ENCODE measurements around the gene AUP1.
"Not testable (repeated sequence)": the region's sequence is repeated elsewhere in the genome, so short reads cannot be mapped to it uniquely, and the experiment has no call there.

AUP1 gene

GRCh38 chr2:74498500-74499266, 30.8 kb downstream of the AUP1 start:
- DNase-seq (ENCODE audit: low read depth) = no peak

- DNase-seq (ENCODE audit: low read depth) = no peak
These were observed 31.6 kb downstream of the AUP1 start for GRCh38 chr2:74497777-74498499.

DNA sequence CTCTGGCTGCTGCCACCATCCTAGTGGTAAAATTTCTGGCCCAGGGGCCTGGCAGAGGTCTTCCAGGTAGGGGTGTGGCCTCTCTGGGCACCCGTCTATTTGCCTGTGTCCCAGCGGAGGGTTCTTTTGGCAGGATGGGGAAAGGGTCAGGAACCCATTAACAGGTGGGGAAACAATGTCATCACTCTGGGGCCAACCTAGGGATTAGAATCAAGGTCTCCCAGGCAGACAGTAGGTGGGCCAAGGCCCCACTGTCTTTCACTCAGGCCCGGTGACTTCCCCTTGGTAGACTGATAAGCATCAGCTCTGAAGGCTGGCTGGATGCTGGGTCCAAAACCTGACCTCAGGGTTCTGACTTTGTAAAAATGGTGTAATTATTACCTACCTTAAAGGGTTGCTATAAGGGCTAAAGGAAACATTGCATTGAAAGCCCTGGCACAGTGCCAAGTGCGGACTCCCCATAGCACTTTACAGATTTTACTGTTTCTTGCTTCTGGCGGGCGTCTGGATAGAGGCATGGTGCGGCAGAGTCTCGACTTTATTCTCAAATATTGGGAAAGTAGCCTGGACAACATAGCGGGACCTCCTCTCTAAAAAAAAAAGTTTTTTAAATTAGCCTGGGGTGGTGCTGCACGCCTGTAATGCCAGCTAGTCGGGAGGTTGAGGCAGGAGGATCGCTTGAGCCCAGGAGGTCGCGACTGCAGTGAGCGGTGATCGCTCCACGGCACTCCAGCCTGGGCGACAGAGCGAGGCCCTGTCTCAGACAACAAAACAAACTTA, 32.3 kb downstream of the AUP1 start:
- DNase-seq (ENCODE audit: low read depth) = no peak

- no peak for DNase-seq (ENCODE audit: low read depth)
These were observed 34.1 kb downstream of the AUP1 start for GRCh38 chr2:74495440-74495839.

- no peak for DNase-seq (ENCODE audit: low read depth)
These were observed 36.0 kb downstream of the AUP1 start for GRCh38 chr2:74493546-74493945.

- DNase-seq (ENCODE audit: low read depth) = no peak
These were observed 37.6 kb downstream of the AUP1 start for GRCh38 chr2:74491648-74492544.

GRCh38 chr2:74489906-74490305, 39.6 kb downstream of the AUP1 start:
- DNase-seq (ENCODE audit: low read depth) = no peak

GRCh38 chr2:74488643-74489481, 40.6 kb downstream of the AUP1 start:
- no peak for DNase-seq (ENCODE audit: low read depth)

DNA sequence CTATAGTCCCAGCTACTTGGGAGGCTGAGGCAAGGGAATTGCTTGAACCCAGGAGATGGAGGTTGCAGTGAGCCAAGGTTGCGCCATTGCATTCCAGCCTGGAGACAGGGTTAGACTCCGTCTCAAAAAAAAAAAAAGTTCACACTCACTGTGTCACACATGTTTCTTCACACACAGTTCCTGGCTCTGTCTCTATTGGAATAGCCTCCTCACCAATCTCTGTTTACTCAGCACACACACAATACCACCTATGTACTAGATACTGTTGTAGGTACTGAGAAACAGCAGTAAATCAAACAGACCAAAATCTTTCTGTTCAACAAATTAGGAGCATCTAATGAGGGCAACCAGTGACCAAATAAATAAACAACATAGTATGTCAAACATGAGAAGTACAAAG, 43.4 kb downstream of the AUP1 start:
- no peak for DNase-seq (ENCODE audit: low read depth)

DNA sequence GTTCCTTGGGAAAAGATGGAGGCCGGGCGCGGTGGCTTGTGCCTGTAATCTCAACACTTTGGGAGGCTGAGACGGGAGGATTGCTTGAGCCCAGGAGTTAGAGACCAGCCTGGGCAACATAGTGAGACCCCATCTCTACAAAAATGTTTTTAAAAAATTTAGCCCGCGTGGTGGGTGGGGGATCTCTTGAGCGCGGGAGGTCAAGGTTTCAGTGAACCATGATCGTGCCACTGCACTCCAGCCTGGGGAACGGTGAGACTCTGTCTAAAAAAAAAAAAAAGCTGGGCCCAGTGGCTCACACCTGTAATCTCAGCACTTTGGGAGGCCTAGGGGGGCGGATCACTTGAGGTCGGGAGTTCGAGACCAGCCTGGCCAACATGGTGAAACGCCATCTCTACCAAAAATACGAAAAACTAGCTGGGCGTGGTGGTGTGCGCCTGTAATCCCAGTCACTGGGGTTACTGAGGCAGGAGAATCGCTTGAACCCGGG, 45.8 kb downstream of the AUP1 start:
- not testable (repeated sequence) for DNase-seq (ENCODE audit: low read depth)

DNA sequence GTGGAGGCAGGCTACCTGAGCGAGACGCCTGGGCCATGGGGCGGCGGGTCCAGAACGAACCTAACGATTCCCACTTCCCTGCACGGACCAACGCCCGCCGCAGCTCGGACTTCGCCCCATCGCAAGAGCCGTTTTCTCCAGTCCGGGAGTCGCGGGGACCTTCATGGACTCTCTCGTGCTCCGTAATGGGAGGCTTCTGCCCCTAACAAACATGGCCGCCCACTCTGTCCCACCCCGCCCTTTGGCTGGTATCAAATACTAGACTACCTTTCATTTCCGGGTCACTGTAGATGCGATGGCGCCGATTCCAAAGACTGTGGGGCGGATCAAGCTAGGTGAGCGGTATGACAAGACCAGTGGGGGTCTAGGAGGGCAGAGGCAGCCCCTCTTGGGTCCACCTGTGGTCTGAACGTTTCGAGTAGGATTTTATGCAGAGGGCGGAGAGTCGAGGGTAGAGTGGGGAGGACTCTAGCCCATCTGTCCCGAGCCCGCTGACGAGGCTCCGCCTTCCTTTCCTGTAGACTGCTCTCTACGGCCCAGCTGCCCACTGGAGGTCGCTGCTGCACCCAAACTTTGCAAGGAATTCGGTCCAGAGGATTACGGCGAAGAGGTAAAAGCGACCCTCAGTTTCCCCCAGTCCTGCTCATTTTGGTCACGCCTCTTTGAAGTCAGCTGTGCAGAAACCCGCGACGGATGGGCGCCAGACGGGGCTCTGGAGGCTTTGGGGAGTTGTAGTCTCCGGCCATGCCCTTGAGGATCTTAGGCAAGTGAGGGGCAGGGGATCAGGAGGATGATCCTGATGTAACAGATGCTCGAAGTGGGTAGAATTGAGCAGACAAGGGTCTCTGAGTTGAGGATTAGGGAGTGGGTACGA, 46.5 kb downstream of the AUP1 start, which contains the start of the genes CCDC142 and TTC31:
Gene CCDC142 (minus strand): TSS at position 198 of the 874 bp plus-strand sequence. CDS start 161 bp downstream, at position 37.
Gene TTC31 (plus strand): TSS at position 281 of the 874 bp plus-strand sequence. CDS start 15 bp downstream, at position 296.
- DNase-seq (ENCODE audit: low read depth) = peak; percentile 93

DNA sequence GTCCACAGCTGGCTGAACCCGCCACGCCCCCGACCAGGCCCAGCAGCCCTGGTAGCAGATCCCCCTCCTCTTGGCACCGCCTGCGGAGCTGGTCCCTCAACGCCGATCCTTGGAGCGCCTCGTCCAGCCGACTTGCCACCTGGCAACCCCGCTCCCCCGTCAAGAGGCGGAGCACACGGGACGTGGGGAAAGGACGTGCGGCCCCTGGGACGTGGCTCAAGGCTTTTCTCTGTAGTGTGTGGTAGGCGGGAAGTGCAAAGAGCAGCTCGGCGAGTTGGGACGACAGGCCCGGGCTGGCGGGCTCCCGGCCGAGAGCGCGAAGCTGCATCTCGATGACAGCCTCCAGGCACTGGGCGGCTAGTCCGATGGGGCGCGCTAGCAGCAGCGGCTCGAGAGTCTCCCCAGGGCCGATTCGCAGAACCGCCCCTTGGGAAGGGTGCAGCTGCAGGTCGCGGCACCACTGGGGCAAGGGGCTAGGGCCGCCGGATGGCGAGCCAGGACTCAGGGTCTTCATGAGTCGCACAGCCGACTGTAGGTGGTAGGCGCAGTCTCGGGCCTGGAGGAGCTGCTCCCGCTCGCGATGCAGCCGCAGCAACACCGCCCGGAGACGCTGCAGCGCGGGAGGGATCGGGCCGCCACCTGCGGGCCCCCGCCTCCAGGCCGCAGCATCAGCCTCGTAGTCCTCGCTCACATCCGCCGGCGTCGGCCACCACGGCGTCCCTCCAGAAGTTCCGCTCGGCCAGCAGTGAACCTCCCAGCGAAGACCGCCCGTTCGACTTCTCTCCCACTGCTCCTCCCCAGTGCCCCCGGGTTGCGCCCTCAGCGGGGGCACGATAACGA, 47.3 kb downstream of the AUP1 start:
- DNase-seq (ENCODE audit: low read depth) = no peak

DNA sequence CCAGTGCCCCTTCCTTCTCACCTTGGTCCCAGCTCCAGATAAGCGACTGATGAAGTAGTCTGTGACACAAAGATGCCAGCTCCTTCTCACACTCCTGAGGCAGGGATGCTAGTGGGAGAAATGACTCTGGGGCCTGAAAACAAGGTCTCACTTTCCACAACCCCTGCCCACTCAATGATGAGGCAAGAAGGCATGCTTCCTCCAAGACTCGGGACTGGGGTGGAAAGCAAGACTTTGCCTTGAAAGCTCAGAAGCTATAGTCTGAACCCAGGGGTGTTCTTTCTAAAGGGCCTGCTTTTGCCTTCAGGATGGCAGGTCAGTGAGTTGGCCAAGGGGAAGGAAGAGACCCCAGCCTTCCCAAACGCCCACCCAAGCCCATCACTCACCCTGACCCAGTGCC, 48.1 kb downstream of the AUP1 start:
- DNase-seq (ENCODE audit: low read depth) = no peak
